B cell (primary cell): ENCODE data around the gene STX11.

Source experiments
- EZH2 ChIP-seq: IDR thresholded peaks from 2 replicates; pipeline ENCODE4 v1.6.1; 2012; ENCODE audit warnings: borderline replicate concordance, low read depth, mild to moderate bottlenecking, moderate library complexity, low read length; ENCODE audit not compliant: insufficient read depth, poor library complexity, severe bottlenecking
- TF ChIP-seq, protein P1 (sequence below): fragments of 200-600 bp; IDR thresholded peaks from one replicate; pipeline ENCODE4 v1.8.0; 2022; ENCODE audit warnings: antibody characterized with exemption, mild to moderate bottlenecking

DNA sequence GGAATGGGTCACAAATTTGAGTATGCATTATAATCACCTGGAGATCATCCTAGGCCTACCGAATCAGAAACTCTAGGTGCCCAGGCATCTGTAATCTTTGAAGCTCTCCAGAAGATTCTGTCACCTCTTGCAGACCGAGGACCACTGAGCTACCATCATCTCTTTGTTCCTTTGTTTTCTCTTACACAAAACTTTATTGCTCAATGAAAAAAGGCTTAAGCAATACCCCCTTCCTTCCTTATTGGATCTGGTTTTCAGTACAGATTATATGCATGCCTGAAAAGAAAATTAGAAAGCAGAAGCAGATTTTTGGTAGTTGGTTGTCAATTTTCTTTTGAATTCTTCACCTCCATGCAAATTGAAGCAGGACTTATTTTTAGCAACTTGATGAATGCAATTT is 31.3 kb downstream of the STX11 start:
- TF ChIP-seq EZH2 = no peak
- TF ChIP-seq, protein P1, sequence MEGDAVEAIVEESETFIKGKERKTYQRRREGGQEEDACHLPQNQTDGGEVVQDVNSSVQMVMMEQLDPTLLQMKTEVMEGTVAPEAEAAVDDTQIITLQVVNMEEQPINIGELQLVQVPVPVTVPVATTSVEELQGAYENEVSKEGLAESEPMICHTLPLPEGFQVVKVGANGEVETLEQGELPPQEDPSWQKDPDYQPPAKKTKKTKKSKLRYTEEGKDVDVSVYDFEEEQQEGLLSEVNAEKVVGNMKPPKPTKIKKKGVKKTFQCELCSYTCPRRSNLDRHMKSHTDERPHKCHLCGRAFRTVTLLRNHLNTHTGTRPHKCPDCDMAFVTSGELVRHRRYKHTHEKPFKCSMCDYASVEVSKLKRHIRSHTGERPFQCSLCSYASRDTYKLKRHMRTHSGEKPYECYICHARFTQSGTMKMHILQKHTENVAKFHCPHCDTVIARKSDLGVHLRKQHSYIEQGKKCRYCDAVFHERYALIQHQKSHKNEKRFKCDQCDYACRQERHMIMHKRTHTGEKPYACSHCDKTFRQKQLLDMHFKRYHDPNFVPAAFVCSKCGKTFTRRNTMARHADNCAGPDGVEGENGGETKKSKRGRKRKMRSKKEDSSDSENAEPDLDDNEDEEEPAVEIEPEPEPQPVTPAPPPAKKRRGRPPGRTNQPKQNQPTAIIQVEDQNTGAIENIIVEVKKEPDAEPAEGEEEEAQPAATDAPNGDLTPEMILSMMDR = no peak
